SK-N-MC (cell line): ENCODE results near the gene PNKP.

Experiments used
- EZH2 ChIP-seq: fragments of 200-600 bp; sonication (generic); IDR thresholded peaks from one replicate; pipeline ENCODE4 v1.6.1; 2017; ENCODE audit warnings: antibody characterized with exemption
- POLR2AphosphoS5 ChIP-seq: IDR thresholded peaks from 2 replicates; pipeline ENCODE4 v1.6.1; 2012; ENCODE audit warnings: mild to moderate bottlenecking, low read depth, low read length, borderline replicate concordance

GRCh38 chr19:49904136-49904535, 36.8 kb upstream of the PNKP start:
- no peak for TF ChIP-seq POLR2AphosphoS5
- TF ChIP-seq EZH2 = no peak
